GM18867 (cell line): ENCODE measurements around the gene SORL1.
"Not testable (repeated sequence)": the region's sequence is repeated elsewhere in the genome, so short reads cannot be mapped to it uniquely, and the experiment has no call there.

Experiments used
- ATAC-seq: cut with Tn5 transposase; IDR thresholded peaks from one replicate; pipeline ENCODE4 v1.9.1; 2021; ENCODE audit warnings: mild to moderate bottlenecking, moderate library complexity; ENCODE audit not compliant: unreplicated experiment

The SORL1 gene

DNA sequence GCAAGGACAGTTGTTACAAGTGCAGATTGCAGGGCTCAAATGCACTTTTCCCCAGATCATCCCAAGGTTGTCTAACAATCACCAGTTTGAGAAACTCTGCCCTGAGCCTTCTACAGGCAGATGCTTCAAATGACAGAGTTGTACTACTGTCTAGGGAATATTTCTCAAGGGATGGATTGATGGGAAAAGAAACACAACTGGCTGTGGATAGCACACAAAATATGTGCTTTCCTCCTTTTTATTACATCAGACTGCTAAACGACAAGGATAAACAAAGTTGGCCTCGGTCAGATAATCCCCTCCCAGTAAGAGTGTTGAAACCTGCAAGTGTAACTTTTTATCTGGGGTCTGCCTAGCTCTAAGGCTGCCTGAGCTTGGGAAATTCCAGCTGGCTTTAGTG, 47.3 kb downstream of the SORL1 start:
- ATAC-seq, result no peak

DNA sequence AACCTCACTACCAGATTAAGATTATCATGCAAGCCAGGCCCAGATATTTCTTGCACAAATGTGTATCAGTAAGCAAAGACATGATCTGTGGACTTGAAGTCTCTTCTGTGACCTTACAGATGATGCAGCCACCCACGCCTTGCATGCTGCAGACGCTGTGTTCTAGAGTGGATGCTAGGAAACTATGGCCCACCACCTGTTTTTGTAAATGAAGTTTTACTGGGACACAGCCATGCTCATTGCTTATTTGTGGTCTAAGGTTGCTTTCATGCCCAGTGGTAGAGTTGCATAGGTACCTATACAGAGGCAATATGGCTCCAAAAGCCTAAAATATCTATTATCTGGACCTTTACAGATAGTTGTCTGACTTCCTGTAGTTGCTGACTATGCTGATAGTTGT, 48.2 kb downstream of the SORL1 start:
- ATAC-seq, result no peak

DNA sequence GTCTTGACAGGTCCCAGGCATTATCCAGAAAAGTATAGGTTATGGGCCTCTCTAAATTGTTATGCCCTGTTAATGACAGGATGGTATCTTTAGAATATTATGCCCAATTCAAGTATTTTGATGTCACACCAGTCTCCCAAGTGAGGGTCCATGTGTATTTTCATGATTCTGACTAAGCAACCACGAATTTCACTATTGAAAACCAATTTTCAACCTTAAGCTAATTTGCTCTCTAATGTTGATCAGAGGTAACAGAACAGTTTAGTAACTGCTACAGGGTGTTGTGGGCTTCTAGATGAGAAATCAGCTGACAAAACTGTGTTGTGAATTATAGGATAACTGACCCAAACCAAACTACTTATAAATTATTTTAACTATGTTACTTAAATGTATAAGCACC, 48.6 kb downstream of the SORL1 start:
- ATAC-seq, result no peak

DNA sequence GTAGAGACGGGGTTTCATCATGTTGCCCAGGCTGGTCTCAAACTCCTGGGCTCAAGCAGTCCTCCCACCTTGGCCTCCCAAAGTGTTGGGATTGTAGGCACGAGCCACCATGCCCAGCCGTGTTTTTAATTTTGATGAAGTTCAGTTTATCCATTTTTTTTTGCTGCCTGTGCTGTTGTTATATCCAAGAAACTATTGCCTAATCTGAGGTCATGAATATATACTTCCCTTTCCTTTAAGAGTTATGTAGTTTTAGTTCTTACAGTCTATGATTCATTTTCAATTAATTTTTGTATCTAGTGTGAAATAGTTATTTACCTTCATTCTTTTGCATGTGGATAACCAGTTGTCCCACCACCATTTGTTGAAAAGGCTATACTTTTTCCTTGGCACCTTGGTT, 50.9 kb downstream of the SORL1 start:
- ATAC-seq, result no peak

DNA sequence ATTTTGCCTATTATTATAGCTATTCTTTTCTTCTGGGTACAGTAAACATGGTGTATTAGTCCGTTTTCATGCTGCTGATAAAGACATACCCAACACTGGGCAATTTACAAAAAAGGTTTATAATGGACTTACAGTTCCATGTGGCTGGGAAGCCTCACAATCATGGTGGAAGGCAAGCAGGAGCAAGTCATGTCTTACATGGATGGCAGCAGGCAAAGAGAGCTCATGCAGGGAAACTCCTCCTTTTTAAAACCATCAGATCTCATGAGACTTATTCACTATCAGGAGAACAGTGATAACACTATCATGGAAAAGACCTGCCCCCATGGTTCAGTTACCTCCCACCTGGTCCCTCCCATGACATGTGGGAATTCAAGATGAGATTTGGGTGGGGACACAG, 54.1 kb downstream of the SORL1 start:
- ATAC-seq, result not testable (repeated sequence)

DNA sequence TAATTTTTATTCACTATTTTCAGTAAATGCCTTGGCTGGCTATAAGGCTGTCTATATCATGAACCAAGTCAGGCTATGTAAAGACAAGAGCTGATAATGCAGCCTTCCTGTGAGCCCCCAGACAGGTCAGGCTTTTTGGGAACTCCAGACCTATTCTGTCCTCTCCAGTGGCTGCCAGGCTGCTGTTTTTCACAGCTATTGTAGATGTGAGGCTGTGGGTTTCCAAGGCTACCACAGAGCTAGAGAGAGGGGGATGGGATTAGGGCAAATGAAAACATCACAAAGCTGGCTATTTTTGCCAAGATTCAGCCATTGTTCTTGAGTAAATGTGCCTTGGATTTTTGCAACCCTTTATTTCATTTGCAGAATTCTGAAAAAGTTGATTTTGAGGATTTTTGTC, 56.3 kb downstream of the SORL1 start:
- no peak for ATAC-seq

DNA sequence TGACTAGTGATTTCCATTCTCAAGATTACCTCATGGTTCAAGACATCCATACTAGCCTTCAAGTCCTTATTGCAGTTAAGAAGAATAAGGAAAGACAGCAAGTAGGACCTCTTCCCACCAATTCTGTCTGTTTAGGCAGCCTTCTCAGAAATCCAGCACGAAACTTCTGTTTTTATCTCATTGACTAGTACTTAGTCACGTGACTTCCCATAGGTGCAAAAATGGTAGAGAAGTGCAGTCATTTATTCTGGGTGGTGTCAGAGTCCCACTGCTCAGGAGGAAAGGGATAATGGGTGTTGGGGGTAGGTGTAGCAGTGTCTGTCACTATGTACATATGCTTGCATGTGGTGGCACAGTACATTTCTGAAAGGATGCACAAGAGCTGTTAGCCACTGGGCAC, 58.3 kb downstream of the SORL1 start:
- no peak for ATAC-seq

DNA sequence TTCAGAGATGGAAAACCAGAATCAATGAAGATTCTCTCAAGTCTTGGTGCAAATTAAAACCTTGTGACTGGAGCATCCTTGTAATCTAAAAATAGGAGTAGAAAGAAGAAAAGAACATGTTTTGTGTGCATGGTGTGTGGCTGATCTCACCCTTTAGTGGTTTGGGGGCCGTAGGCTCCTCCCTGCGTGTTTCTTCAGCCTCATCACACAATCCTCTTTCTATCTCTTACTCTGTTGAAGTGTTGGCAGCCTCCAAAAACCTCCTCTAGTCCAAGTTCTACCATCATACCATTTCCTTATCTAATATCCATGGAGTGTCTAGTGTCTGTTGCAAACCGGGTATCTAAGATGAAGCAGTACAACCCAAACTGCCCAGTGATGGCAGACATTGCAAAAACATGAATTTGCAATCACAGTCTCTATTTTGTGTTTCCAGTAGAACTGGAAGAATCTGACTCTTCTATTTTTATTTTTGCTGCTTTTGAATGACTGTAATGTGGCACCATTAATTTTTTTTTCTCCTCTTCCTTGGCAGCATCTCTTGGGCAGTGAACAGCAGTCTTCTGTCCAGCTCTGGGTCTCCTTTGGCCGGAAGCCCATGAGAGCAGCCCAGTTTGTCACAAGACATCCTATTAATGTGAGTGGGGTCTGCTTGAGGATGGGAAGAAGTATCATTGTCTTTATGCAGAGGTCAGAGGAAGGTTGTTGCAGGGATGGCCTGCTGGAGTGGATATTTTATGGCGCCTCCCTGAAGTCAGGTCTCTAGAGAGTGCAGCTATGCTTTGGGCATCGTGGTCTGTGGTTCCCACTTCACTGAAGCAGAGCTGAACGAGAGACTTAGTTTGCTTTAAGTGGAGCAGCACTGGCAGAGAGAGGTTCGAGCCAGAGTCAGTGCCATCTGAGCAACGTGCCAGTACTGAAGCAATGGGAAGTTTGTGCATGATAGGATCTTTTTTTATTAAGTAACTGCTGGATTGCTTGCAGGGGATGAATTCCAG, 60.7 kb downstream of the SORL1 start:
- ATAC-seq, result no peak

DNA sequence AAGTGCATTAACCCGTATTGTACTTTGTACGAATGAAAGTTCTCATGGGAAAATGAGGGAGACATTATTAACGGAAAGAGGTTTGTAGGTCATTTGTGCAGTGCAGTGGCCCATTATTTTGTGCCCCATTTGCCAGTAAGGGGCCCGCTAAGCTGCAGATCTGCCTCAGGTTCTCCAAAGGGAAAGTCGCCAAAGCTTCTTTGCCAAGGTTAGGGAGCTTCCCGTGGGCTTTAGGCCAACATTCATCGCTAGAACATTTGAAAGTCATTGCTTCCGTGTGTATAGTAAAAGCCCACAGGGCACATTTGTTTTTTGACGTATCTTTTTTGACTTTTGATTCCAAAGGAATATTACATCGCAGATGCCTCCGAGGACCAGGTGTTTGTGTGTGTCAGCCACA, 61.7 kb downstream of the SORL1 start:
- no peak for ATAC-seq

DNA sequence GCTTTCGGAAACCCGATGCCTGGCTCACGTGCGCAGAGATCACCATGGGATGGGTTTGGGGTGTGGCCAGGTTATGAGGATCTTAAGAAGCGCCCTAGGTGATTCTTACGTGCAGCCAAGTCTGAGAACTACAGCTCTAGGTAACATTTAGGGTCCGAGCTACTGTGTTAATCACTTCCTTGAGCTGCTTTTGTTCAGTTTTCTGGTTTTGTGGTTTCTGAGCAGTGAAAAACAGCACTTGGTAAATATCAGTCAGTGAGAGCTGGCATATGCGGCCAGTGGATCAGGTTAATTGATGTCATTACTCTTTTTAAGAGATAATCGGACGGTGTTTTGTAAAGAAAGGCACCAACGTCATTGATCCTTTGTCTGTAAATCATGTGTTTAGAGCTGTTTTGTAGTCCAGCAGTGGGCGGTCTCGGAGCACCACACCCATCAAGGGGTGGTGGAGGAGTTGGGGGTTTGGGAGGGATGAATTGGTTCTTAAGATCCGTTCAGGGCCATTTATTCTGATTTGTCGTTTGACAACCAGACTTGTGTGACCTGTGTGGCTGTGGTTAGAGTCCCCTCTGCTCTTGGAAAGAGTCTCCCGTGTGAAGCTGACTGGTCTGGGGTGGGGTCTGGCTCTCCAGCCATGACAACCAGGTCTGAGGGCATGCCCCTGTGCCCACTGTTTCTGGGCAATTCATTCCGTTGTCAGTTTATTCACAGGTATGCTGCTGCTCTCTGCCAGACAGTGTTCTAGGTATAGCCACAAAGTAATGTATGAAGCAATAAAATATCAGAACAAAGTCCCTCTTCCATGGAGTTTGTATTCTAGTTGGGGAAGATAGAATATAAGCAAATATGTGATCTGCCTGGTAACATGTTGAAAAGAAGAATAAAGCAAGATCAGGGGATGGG, 62.6 kb downstream of the SORL1 start:
- ATAC-seq, result no peak

DNA sequence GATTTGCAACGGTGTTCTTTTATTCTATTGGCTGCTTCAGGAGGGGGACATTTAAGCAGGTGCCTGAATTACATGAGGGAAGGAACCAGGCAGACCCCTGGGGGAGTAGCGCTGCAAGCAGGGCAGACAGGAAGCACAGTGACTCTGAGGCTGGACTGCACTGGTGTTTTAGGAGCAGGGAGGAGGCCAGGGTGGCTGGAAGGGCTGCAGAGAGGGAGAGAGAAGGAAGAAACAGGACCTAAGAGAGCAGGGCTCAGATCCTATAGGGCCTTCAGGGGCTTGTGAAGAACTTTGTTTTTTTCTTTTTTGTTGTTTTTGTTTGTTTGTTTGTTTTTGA, 63.2 kb downstream of the SORL1 start:
- ATAC-seq, result no peak

DNA sequence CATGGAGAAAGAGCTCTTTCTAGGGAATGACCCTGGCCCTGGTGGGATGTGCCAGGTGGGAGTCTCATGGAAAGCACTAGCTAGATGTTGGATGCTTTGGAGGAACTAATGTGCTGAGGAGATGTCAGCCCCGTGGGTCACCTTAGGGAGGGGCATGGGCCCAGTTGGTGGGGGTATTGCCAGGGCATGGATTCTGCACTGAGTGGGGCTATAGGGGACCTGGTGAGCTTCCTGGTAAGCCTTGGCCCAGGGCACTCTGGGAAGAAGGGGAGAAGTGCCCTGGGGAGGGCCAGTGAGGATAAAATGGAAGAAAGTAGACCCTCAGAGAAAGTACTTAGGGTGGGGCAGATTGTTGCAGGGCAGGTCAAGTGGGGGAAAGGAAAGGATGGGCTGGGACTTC, 65.9 kb downstream of the SORL1 start:
- ATAC-seq, result no peak

DNA sequence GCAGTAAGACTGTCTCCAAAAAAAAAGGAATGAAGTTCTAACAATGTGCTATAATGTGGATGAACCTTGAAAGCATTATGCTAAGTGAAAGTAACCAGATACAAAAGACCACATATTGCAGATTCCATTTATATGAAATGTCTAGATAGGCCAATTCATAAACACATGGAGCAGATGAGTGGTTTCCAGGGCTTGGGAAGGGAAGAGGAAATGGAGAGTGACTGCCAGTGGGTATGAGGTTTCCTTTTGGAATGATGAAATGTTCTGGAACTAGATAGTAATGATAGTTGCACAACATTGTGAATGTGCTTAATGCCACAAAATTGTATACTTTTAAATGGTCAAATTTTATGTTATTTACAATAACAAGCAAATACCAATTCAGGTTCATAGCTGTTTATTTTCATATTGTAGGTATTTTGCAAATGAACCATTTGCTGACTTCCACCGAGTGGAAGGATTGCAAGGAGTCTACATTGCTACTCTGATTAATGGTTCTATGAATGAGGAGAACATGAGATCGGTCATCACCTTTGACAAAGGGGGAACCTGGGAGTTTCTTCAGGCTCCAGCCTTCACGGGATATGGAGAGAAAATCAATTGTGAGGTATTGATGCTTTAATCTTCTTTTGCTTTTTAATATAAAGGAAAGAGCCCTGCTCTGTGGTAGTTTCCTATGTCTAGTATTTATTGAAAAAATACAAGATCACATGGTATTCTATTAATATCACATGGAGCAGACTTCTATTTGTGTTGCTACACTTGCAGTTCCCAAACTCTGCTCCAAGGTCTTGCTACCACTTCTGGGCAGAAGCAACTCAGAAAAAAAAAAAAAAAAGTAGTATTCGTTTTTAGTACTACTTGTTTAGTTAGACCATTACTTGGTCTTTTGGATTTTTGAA, 68.4 kb downstream of the SORL1 start:
- no peak for ATAC-seq

DNA sequence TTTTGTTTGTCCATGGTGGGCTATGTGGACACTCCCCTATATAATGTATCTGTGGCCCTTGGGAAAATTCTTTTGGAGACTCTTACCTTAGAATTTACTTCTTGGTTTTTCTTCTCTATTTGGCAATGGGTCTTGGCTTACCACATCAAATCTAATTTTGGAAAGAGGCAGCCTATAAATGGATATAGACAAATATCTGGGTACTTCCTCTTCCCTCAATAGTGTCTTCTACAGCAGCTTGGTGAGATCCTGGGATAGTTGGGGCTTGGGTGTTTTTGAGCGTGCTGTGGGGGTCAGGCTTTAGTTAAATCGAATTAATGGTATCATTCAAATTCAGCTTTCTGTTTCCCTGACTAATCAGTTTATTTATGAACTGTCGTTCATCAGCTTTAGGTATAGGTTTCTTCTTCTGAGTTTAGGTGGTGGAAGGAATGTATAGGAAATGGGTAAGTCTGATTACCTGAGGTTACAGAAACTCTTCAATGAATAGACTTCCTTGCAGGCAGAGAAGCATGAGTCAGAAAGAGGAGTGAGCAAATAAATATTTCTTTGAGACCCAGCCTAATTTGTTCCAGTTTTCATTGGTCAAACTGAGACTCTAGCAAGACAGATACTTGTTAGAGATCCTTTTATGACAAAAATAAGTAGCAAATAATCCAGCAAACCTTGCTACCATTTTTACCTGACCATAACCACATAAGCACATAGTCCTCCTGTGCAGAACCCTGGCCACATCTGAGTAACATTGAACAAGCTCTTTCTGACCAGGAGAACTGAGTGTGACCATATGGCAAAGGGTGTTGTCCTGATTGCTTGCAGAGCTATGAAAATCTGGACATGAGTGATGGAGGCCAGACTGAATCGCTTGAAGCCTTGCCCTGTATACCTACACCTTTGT, 69.3 kb downstream of the SORL1 start:
- ATAC-seq, result no peak

DNA sequence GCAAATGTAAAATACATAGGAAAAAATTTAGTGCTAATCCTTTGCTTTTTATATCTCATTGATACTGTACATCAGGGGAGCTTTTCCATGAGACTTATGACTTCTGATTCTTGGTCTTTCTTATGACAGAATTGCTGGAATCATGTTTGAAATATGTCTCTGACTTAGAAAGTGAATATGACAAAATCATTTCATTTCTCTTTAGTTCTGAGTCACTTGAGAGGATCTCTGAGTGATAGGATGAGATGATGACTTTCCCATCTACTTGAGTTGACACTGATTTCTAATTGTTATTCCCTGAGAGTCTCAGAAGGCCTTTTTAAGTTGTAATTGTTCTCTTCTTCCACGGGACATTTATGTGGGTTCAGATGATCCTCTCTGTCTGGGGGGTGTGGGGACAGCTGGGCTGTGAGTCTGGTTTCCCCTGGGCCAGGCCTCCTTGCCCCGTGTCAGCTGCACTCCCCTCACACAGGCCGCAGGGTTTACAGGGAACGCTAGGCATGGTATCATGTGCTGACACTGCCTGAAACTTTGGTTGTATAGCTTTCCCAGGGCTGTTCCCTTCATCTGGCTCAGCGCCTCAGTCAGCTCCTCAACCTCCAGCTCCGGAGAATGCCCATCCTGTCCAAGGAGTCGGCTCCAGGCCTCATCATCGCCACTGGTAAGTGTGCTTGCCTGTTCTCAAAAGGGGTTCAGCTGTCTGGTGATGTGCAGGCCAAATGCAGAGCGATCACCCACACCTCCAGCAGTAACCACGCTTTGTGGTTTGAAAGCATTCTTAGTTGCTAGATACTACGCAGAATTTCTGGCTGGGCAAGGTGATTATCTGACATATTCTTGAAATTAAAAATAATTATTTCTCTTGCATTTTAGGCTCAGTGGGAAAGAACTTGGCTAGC, 70.2 kb downstream of the SORL1 start:
- no peak for ATAC-seq

DNA sequence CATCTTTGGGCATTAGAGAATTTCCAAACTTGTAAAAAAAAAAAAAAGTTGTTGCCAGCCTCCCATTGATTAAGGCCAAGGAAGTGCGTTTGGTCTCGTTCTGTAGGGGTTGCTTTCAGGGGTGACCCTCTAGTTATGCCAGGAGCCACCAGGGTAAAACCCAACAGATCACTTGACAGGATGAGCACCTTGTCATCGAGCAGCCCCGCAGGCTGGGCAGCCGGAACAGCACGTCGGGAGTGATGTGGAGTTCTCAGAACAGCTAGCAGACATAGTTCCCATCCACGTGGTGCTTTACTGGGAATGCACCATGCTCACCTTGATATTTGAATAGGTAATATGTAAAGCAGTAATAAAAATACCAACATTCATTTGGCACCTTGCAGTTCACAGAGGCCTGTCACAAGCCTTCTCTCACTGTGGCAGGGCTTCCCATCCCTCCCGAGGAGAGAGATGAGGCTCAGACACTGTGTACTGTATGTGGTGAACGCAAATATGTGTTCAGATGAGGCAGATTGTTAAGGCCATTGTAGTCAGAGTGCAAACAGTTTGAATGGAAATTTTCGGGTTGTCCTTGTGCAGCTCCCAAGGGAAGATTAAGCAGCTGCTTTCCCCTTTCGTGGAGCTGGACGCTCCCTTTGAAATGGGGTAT, 71.6 kb downstream of the SORL1 start:
- no peak for ATAC-seq

DNA sequence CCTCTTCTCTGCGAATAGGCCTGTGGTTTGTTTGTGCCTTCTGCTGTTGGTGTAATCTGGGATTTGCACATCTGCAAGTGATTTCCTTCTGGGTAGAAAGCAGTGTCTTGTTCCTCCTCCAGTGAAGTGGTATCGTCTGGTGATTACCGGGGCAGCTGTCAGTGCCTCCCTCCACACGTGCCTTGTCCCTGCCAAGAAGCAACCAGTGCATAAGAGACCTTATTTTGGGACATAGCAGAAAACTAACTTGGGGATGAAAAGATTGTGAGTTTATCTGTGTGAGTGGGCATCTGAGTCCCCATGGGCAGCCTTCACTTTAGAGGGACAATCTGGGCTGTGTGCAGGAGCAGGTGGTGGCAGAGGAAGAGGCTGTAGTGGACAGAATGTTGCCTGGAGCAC, 72.1 kb downstream of the SORL1 start:
- ATAC-seq, result no peak

DNA sequence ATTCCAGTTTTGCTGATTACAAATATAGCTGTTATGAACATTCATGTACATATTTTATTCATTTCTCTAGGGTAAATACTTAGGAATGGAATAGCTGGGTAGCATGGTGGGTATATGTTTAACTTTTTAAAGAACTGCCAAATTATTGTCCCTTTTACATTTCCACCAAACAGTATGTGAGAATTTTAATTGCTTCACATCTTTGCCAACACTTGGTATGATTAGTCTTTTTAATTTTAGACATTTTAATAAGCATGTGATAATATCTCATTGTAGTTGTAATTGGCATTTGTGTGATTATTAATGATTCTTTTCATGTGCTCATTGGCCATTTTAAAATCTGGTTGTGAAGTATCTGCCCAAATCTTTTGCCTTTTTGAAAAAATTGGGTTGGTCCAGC, 73.3 kb downstream of the SORL1 start:
- no peak for ATAC-seq
